GM21381 (cell line): ENCODE measurements around the gene KRT76.
"Not testable (repeated sequence)": the region's sequence is repeated elsewhere in the genome, so short reads cannot be mapped to it uniquely, and the experiment has no call there.

Experiments used
- ATAC-seq: cut with Tn5 transposase; IDR thresholded peaks from one replicate; pipeline ENCODE4 v1.9.1; 2021; ENCODE audit warnings: mild to moderate bottlenecking, moderate library complexity; ENCODE audit not compliant: unreplicated experiment

The KRT76 gene

GRCh38 chr12:52798671-52799504, 21.7 kb upstream of the KRT76 start:
- ATAC-seq: no peak

- ATAC-seq: no peak
Measured at GRCh38 chr12:52798003-52798670, 21.0 kb upstream of the KRT76 start.

- no peak for ATAC-seq
Measured at GRCh38 chr12:52797529-52797894, 20.4 kb upstream of the KRT76 start.

- no peak for ATAC-seq
Measured at GRCh38 chr12:52796839-52797528, 19.8 kb upstream of the KRT76 start.

GRCh38 chr12:52796429-52796794, 19.3 kb upstream of the KRT76 start:
- ATAC-seq: no peak

- no peak for ATAC-seq
Measured at GRCh38 chr12:52795694-52796428, 18.7 kb upstream of the KRT76 start, which contains the start of gene KRT3. Gene KRT3, minus strand, starts transcription at chr12:52796117. Its CDS starts 75 bp downstream, at chr12:52796042.

- not testable (repeated sequence) for ATAC-seq
Measured at GRCh38 chr12:52795332-52795674, 18.2 kb upstream of the KRT76 start.

GRCh38 chr12:52794479-52795331, 17.6 kb upstream of the KRT76 start:
- no peak for ATAC-seq

GRCh38 chr12:52792185-52793029, 15.3 kb upstream of the KRT76 start:
- ATAC-seq: no peak

GRCh38 chr12:52791271-52792184, 14.4 kb upstream of the KRT76 start:
- ATAC-seq: no peak

GRCh38 chr12:52790427-52791270, 13.5 kb upstream of the KRT76 start:
- no peak for ATAC-seq

- ATAC-seq: no peak
Measured at GRCh38 chr12:52789637-52790426, 12.7 kb upstream of the KRT76 start.

GRCh38 chr12:52788876-52789636, 11.9 kb upstream of the KRT76 start:
- ATAC-seq: no peak

- no peak for ATAC-seq
Measured at GRCh38 chr12:52788192-52788875, 11.2 kb upstream of the KRT76 start.
